Fibroblast of villous mesenchyme (primary cell): ENCODE data around the gene SERINC1. TPM values are rescaled to one million over a fixed set of nuclear protein-coding genes. Genes with fewer than 3 reads are reported as not detected.
"Not testable (repeated sequence)": the region's sequence is repeated elsewhere in the genome, so short reads cannot be mapped to it uniquely, and the experiment has no call there.

Experiments used
- DNase-seq: peaks from one replicate; pipeline ENCODE4 v3.0.0-alpha.2; 2010; ENCODE audit warnings: low read depth
- H3K4me3 ChIP-seq: 2 replicates; pipeline ENCODE4 v1.5.1; 2011; ENCODE audit warnings: low read depth, mild to moderate bottlenecking, low read length
- CTCF ChIP-seq: IDR thresholded peaks from 2 replicates; pipeline ENCODE4 v1.5.1; 2012; ENCODE audit warnings: low read depth, mild to moderate bottlenecking, low read length; ENCODE audit not compliant: insufficient read depth
- total RNA-seq: library from RNA; depleted of rRNA; stranded (reverse); fragments of >200 nt; gene quantifications from 2 replicates; pipeline ENCODE4 v1.2.3, GENCODE V29; 2012

Gene SERINC1
- total RNA-seq, 1 donor: 246 TPM

GRCh38 chr6:122491919-122492555 is 20.4 kb upstream of the SERINC1 start:
- no peak overlapping the region for H3K4me3 ChIP-seq
- peak; percentile 81 for DNase-seq
- TF ChIP-seq CTCF: peak; percentile 98

GRCh38 chr6:122490607-122491006 is 19.0 kb upstream of the SERINC1 start:
- H3K4me3 ChIP-seq: no peak overlapping the region
- TF ChIP-seq CTCF: no peak
- DNase-seq: peak; percentile 26

- peak overlapping the region; percentile 69 for H3K4me3 ChIP-seq
- peak; percentile 11 for DNase-seq
- no peak for TF ChIP-seq CTCF
These were observed 13.2 kb upstream of the SERINC1 start for GRCh38 chr6:122484760-122485159.

GRCh38 chr6:122482750-122483080 is 11.1 kb upstream of the SERINC1 start:
- peak overlapping the region; percentile 69 for H3K4me3 ChIP-seq
- TF ChIP-seq CTCF: no peak
- peak; percentile 44 for DNase-seq

- DNase-seq: peak; percentile 45
- H3K4me3 ChIP-seq: no peak overlapping the region
- peak; percentile 55 for TF ChIP-seq CTCF
These were observed 4.5 kb upstream of the SERINC1 start for GRCh38 chr6:122476131-122476530.

- H3K4me3 ChIP-seq: peak overlapping the region; percentile 99
- no peak for DNase-seq
- TF ChIP-seq CTCF: no peak
These were observed 374 bp upstream of the SERINC1 start for GRCh38 chr6:122472022-122472340.

- no peak for TF ChIP-seq CTCF
- DNase-seq: no peak
- H3K4me3 ChIP-seq: no peak overlapping the region
These were observed 9.7 kb downstream of the SERINC1 start for GRCh38 chr6:122461885-122462284.

- DNase-seq, H3K4me3 ChIP-seq: not testable (repeated sequence)
These were observed 11.7 kb downstream of the SERINC1 start for GRCh38 chr6:122459865-122460416.
